ENCODE data around the gene CUX1.

- TF ChIP-seq CTCF (conservative IDR thresholded peaks at IDR 0.05; ENCODE audit: low read depth, low read length) (no peak), EZH2 (IDR thresholded peaks at IDR 0.05; ENCODE audit: low read length, unreplicated experiment) (no peak), EZH2phosphoT487 (IDR thresholded peaks at IDR 0.05; ENCODE audit: borderline replicate concordance, low read length) (no peak)
Measured at GRCh38 chr7:101953248-101953819, 135.9 kb downstream of the CUX1 start.
